ENCODE measurements around the gene LGR6.

DNA sequence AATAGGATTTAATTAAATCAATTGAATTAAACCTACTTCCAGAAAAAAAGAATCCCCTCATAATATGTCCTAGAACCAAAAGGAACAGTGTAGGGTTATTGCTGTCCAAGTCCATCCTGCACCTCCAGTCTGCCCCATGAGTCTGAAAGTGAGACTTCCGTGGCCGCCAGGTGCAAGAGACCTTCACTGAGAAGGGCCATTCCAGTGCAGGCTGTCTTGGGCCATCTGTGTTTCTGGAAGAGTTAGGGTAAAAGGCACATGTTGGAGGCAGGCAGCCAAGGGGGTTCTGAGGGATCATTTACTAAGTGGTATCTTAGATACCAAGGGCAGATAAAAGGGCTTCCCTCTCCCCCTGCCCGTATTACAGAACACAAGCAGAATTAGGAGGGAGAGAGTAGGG lies 117.1 kb downstream of the LGR6 start:
- TF ChIP-seq CTCF (IDR thresholded peaks at IDR 0.05; ENCODE audit: low read length), result no peak
- no peak for TF ChIP-seq EZH2 (optimal IDR thresholded peaks at IDR 0.05; ENCODE audit: low read depth, low read length)
- TF ChIP-seq EZH2phosphoT487 (IDR thresholded peaks at IDR 0.05; ENCODE audit: low read length), result no peak

All from MM.1S (cell line).